K562 (cell line): Measurements from ENCODE around the gene ASPHD1. TPM values are rescaled to one million over a fixed set of nuclear protein-coding genes. Genes with fewer than 3 reads are reported as not detected.
A peak's percentile ranks its signal among the peaks of the same experiment; 100 is the strongest.

ENCODE experiments used
- BCL6 ChIP-seq: fragments of 250-450 bp; sonication (Bioruptor Pico); IDR thresholded peaks from 2 replicates; pipeline ENCODE4 v1.4.0; 2020
- GABPA ChIP-seq: fragments of 200-800 bp; sonication (Bioruptor generic); conservative IDR thresholded peaks from 2 replicates; pipeline ENCODE4 v1.6.1; 2016; ENCODE audit warnings: low read depth, missing genetic modification characterization, missing compliant biosample characterization
- HIVEP1 ChIP-seq: fragments of 250-450 bp; sonication (Bioruptor Pico); IDR thresholded peaks from 2 replicates; pipeline ENCODE4 v1.4.0; 2020; ENCODE audit warnings: mild to moderate bottlenecking
- POLR3G ChIP-seq: IDR thresholded peaks from 2 replicates; pipeline ENCODE4 v1.6.1; 2011; ENCODE audit not compliant: insufficient read length, insufficient replicate concordance; ENCODE audit errors: extremely low read depth
- PPARD ChIP-seq: fragments of 250-450 bp; sonication (Bioruptor Pico); IDR thresholded peaks from 2 replicates; pipeline ENCODE4 v1.8.0; 2022; ENCODE audit warnings: inconsistent platforms, mild to moderate bottlenecking, moderate library complexity
- SMAD4 ChIP-seq: fragments of 250-450 bp; sonication (Bioruptor Pico); conservative IDR thresholded peaks from 2 replicates; pipeline ENCODE4 v1.8.0; 2021; ENCODE audit warnings: inconsistent platforms, mild to moderate bottlenecking, moderate library complexity
- ZNF217 ChIP-seq: sonication (generic); formaldehyde crosslinking; IDR thresholded peaks from 2 replicates; pipeline ENCODE4 v1.8.0; 2022; ENCODE audit warnings: mild to moderate bottlenecking, missing genetic modification reagents
- ZNF224 ChIP-seq: sonication (generic); formaldehyde crosslinking; IDR thresholded peaks from 2 replicates; pipeline ENCODE4 v1.8.0; 2022; ENCODE audit warnings: mild to moderate bottlenecking, missing genetic modification reagents
- ZNF41 ChIP-seq: fragments of 250-450 bp; sonication (Bioruptor Pico); conservative IDR thresholded peaks from 2 replicates; pipeline ENCODE4 v1.4.0; 2020; ENCODE audit warnings: mild to moderate bottlenecking
- polyA plus RNA-seq, 8 experiments: library from polyadenylated mRNA; depleted of rRNA in 4 of 8; stranded (reverse) in 5 of 8; unstranded in 3 of 8; fragments of >200 nt; fragmentation: Nextera tagmentation in 2 of 8; fragmentation: Illumina TruSeq in 1 of 8; extraction: Ambion mirVana in 2 of 8; extraction: Trizol in 1 of 8; gene quantifications; 2 replicates each; pipeline versions ENCODE4 v1.2.1 to v1.2.3, GENCODE V29; 2011 to 2014; ENCODE audit warnings: inconsistent platforms in 1 of 8, missing spikeins in 1 of 8
- total RNA-seq, 7 experiments: library from RNA; depleted of rRNA in 6 of 7; stranded (reverse); fragments of >200 nt in 6 of 7; fragmentation: Illumina TruSeq in 2 of 7; extraction: Trizol in 2 of 7; gene quantifications; 2 replicates each; pipeline versions ENCODE4 v1.2.1 to v1.2.3, GENCODE V29; 2011 to 2021; ENCODE audit warnings: low replicate concordance in 1 of 7
- TF ChIP-seq, protein P1 (sequence below): fragments of 450-650 bp; IDR thresholded peaks from 2 replicates; pipeline ENCODE4 v1.6.1; 2016; ENCODE audit warnings: borderline replicate concordance
- TF ChIP-seq, protein P2 (sequence below): sonication (generic); formaldehyde crosslinking; IDR thresholded peaks from 2 replicates; pipeline ENCODE4 v1.8.0; 2023; ENCODE audit warnings: missing genetic modification reagents, mild to moderate bottlenecking, borderline replicate concordance
- TF ChIP-seq, protein P3 (sequence below): sonication (generic); formaldehyde crosslinking; IDR thresholded peaks from 2 replicates; pipeline ENCODE4 v1.8.1; 2023; ENCODE audit warnings: missing genetic modification reagents, mild to moderate bottlenecking, borderline replicate concordance
- TF ChIP-seq, protein P4 (sequence below): fragments of 450-650 bp; formaldehyde crosslinking; IDR thresholded peaks from 2 replicates; pipeline ENCODE4 v1.4.0; 2020; ENCODE audit warnings: mild to moderate bottlenecking, mixed read lengths

Gene ASPHD1
- total and polyA plus RNA-seq, 9 of the 15 experiments (the other 6 are each of a cell fraction or from before 2014, with no cell fraction given), result 0.03 to 0.70 (median 0.24) TPM; not detected in 5

DNA sequence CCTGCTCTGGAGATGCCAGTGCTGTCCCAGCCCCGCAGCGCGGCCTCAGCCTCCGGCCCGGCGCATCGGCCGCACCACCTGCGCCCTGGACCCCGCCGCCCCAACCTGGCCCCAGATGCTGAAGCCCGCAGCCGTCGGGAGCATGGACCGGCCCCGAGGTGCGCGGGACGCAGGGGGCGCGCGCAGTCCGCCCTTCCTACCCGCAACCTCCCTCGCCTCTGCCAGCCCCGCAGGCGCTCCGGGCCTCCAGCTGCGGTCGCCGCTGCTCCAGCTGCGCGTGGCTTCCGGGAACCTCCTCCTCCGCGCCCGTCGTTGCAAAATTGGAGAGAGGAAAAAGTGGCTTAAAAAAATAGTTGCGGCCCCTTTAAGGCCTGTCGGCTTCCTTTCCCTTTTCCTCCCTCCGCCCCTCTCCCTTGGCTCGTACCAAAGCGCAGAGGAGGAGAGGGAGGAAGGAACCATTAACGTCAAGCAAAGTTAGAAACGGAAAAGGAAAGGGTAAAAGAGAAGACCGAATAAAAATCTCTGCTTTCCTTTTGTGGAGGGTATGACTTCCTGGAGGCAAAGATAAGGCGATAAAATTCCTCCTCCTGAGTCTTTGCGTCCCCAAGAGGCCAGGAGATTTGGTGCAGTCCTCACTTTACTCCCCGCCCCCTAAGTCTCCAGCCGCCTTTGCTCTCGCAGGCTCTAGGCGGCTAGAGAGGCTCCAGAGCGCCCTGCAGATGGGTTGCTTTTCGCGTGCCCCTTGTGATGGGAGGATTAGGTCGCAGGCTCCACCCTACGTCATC is 37.2 kb upstream of the ASPHD1 start, which contains the start of gene CDIPT (continued):
- TF ChIP-seq PPARD (no peak), ZNF41 (CRISPR knock-in tag) (no peak), GABPA (tag) (peak; percentile 75), SMAD4 (CRISPR knock-in tag) (no peak), HIVEP1 (CRISPR knock-in tag) (no peak), BCL6 (CRISPR knock-in tag) (no peak), ZNF224 (no peak), ZNF217 (no peak), POLR3G (no peak)
- TF ChIP-seq, protein P1, sequence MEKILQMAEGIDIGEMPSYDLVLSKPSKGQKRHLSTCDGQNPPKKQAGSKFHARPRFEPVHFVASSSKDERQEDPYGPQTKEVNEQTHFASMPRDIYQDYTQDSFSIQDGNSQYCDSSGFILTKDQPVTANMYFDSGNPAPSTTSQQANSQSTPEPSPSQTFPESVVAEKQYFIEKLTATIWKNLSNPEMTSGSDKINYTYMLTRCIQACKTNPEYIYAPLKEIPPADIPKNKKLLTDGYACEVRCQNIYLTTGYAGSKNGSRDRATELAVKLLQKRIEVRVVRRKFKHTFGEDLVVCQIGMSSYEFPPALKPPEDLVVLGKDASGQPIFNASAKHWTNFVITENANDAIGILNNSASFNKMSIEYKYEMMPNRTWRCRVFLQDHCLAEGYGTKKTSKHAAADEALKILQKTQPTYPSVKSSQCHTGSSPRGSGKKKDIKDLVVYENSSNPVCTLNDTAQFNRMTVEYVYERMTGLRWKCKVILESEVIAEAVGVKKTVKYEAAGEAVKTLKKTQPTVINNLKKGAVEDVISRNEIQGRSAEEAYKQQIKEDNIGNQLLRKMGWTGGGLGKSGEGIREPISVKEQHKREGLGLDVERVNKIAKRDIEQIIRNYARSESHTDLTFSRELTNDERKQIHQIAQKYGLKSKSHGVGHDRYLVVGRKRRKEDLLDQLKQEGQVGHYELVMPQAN, result no peak; the same call in 1 of the 2 replicates
- TF ChIP-seq, protein P2, sequence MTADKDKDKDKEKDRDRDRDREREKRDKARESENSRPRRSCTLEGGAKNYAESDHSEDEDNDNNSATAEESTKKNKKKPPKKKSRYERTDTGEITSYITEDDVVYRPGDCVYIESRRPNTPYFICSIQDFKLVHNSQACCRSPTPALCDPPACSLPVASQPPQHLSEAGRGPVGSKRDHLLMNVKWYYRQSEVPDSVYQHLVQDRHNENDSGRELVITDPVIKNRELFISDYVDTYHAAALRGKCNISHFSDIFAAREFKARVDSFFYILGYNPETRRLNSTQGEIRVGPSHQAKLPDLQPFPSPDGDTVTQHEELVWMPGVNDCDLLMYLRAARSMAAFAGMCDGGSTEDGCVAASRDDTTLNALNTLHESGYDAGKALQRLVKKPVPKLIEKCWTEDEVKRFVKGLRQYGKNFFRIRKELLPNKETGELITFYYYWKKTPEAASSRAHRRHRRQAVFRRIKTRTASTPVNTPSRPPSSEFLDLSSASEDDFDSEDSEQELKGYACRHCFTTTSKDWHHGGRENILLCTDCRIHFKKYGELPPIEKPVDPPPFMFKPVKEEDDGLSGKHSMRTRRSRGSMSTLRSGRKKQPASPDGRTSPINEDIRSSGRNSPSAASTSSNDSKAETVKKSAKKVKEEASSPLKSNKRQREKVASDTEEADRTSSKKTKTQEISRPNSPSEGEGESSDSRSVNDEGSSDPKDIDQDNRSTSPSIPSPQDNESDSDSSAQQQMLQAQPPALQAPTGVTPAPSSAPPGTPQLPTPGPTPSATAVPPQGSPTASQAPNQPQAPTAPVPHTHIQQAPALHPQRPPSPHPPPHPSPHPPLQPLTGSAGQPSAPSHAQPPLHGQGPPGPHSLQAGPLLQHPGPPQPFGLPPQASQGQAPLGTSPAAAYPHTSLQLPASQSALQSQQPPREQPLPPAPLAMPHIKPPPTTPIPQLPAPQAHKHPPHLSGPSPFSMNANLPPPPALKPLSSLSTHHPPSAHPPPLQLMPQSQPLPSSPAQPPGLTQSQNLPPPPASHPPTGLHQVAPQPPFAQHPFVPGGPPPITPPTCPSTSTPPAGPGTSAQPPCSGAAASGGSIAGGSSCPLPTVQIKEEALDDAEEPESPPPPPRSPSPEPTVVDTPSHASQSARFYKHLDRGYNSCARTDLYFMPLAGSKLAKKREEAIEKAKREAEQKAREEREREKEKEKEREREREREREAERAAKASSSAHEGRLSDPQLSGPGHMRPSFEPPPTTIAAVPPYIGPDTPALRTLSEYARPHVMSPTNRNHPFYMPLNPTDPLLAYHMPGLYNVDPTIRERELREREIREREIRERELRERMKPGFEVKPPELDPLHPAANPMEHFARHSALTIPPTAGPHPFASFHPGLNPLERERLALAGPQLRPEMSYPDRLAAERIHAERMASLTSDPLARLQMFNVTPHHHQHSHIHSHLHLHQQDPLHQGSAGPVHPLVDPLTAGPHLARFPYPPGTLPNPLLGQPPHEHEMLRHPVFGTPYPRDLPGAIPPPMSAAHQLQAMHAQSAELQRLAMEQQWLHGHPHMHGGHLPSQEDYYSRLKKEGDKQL (CRISPR knock-in tag), result no peak
- TF ChIP-seq, protein P3, sequence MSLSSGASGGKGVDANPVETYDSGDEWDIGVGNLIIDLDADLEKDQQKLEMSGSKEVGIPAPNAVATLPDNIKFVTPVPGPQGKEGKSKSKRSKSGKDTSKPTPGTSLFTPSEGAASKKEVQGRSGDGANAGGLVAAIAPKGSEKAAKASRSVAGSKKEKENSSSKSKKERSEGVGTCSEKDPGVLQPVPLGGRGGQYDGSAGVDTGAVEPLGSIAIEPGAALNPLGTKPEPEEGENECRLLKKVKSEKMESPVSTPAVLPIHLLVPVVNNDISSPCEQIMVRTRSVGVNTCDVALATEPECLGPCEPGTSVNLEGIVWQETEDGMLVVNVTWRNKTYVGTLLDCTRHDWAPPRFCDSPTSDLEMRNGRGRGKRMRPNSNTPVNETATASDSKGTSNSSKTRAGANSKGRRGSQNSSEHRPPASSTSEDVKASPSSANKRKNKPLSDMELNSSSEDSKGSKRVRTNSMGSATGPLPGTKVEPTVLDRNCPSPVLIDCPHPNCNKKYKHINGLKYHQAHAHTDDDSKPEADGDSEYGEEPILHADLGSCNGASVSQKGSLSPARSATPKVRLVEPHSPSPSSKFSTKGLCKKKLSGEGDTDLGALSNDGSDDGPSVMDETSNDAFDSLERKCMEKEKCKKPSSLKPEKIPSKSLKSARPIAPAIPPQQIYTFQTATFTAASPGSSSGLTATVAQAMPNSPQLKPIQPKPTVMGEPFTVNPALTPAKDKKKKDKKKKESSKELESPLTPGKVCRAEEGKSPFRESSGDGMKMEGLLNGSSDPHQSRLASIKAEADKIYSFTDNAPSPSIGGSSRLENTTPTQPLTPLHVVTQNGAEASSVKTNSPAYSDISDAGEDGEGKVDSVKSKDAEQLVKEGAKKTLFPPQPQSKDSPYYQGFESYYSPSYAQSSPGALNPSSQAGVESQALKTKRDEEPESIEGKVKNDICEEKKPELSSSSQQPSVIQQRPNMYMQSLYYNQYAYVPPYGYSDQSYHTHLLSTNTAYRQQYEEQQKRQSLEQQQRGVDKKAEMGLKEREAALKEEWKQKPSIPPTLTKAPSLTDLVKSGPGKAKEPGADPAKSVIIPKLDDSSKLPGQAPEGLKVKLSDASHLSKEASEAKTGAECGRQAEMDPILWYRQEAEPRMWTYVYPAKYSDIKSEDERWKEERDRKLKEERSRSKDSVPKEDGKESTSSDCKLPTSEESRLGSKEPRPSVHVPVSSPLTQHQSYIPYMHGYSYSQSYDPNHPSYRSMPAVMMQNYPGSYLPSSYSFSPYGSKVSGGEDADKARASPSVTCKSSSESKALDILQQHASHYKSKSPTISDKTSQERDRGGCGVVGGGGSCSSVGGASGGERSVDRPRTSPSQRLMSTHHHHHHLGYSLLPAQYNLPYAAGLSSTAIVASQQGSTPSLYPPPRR (CRISPR knock-in tag), result no peak
- TF ChIP-seq, protein P4, sequence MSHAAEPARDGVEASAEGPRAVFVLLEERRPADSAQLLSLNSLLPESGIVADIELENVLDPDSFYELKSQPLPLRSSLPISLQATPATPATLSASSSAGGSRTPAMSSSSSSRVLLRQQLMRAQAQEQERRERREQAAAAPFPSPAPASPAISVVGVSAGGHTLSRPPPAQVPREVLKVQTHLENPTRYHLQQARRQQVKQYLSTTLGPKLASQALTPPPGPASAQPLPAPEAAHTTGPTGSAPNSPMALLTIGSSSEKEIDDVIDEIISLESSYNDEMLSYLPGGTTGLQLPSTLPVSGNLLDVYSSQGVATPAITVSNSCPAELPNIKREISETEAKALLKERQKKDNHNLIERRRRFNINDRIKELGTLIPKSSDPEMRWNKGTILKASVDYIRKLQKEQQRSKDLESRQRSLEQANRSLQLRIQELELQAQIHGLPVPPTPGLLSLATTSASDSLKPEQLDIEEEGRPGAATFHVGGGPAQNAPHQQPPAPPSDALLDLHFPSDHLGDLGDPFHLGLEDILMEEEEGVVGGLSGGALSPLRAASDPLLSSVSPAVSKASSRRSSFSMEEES (CRISPR knock-in tag), result no peak
